CD4-positive, alpha-beta memory T cell (primary cell): ENCODE data around the gene PEX12. TPM values are rescaled to one million over a fixed set of nuclear protein-coding genes. Genes with fewer than 3 reads are reported as not detected.
"Not testable (repeated sequence)": the region's sequence is repeated elsewhere in the genome, so short reads cannot be mapped to it uniquely, and the experiment has no call there.

Experiments
- CTCF ChIA-PET: fragments of 350-600 bp; sonication (Branson Sonifier 250); formaldehyde crosslinking; loops from one replicate; lab custom pipeline; 2021; ENCODE audit warnings: inconsistent platforms; ENCODE audit not compliant: partially characterized antibody; lab: Charles Lee
- POLR2A ChIA-PET: fragments of 350-600 bp; sonication (Branson Sonifier 250); formaldehyde crosslinking; loops from one replicate; lab custom pipeline; 2021; ENCODE audit not compliant: partially characterized antibody; lab: Charles Lee
- DNase-seq, 5 donors: peaks; one replicate each; pipeline versions ENCODE4 v3.0.0 to v3.0.0-alpha.2; 2020 to 2022; ENCODE audit warnings: mixed read lengths in 1 of 5
- H3K27ac ChIP-seq: one replicate; pipeline ENCODE4 v1.7.0; 2013; ENCODE audit warnings: low read depth, low read length
- H3K27me3 ChIP-seq: 2 replicates; pipeline ENCODE4 v1.7.0; 2013; ENCODE audit warnings: mild to moderate bottlenecking, low read length, moderate library complexity; ENCODE audit not compliant: insufficient read depth
- H3K36me3 ChIP-seq: 2 replicates; pipeline ENCODE4 v1.7.0; 2013; ENCODE audit warnings: mild to moderate bottlenecking, low read length, moderate library complexity; ENCODE audit not compliant: insufficient read depth
- H3K4me1 ChIP-seq: 2 replicates; pipeline ENCODE4 v1.7.0; 2013; ENCODE audit warnings: mild to moderate bottlenecking, low read length, moderate library complexity; ENCODE audit not compliant: insufficient read depth
- H3K4me3 ChIP-seq, 2 donors: one replicate each; pipeline ENCODE4 v1.7.0; 2013; ENCODE audit warnings: low read length in 2 of 2, mild to moderate bottlenecking in 1 of 2
- H3K9me3 ChIP-seq, 2 donors: one replicate each; pipeline ENCODE4 v1.7.0; 2013; ENCODE audit warnings: low read length in 2 of 2, control low read depth in 1 of 2; ENCODE audit not compliant: control insufficient read depth in 1 of 2
- H3K27ac Mint-ChIP-seq, 7 donors: one replicate each; pipeline ENCODE4 v1.8.0; 2020 to 2021; ENCODE audit warnings: mixed read lengths in 7 of 7, mild to moderate bottlenecking in 6 of 7, inconsistent platforms in 3 of 7, moderate library complexity in 3 of 7
- H3K27me3 Mint-ChIP-seq, 2 donors: one replicate each; pipeline ENCODE4 v1.8.0; 2020 to 2021; ENCODE audit warnings: mixed read lengths in 2 of 2
- H3K36me3 Mint-ChIP-seq, 2 donors: one replicate each; pipeline ENCODE4 v1.8.0; 2020 to 2021; ENCODE audit warnings: mixed read lengths in 2 of 2, inconsistent platforms in 1 of 2, mild to moderate bottlenecking in 1 of 2
- H3K4me1 Mint-ChIP-seq, 4 donors: one replicate each; pipeline ENCODE4 v1.8.0; 2020 to 2021; ENCODE audit warnings: mixed read lengths in 4 of 4, mild to moderate bottlenecking in 1 of 4
- H3K4me3 Mint-ChIP-seq, 8 donors: one replicate each; pipeline ENCODE4 v1.8.0; 2020 to 2021; ENCODE audit warnings: mixed read lengths in 8 of 8, mild to moderate bottlenecking in 7 of 8, moderate library complexity in 6 of 8, inconsistent platforms in 3 of 8
- H3K9me3 Mint-ChIP-seq, 8 donors: one replicate each; pipeline ENCODE4 v1.8.0; 2020 to 2021; ENCODE audit warnings: mixed read lengths in 8 of 8, mild to moderate bottlenecking in 5 of 8, inconsistent platforms in 3 of 8, moderate library complexity in 1 of 8
- intact Hi-C: fragments of 100-400 bp; cut with micrococcal nuclease; formaldehyde crosslinking; loops from one replicate; pipeline ENCODE4 v1.15.1; 2023
- polyA plus RNA-seq, 2 donors: library from polyadenylated mRNA; unstranded; fragments of 300-500 nt; fragmentation: Illumina TruSeq; gene quantifications; one replicate each; pipeline ENCODE4 v1.2.3, GENCODE V29; 2021
- total RNA-seq, 2 experiments: library from RNA; stranded (reverse); gene quantifications; one replicate each; pipeline ENCODE4 v1.2.3, GENCODE V29; 2021

The PEX12 gene
- total and polyA plus RNA-seq, 4 experiments from 2014 or later = 1.3 to 8.5 (median 5.5) TPM

DNA sequence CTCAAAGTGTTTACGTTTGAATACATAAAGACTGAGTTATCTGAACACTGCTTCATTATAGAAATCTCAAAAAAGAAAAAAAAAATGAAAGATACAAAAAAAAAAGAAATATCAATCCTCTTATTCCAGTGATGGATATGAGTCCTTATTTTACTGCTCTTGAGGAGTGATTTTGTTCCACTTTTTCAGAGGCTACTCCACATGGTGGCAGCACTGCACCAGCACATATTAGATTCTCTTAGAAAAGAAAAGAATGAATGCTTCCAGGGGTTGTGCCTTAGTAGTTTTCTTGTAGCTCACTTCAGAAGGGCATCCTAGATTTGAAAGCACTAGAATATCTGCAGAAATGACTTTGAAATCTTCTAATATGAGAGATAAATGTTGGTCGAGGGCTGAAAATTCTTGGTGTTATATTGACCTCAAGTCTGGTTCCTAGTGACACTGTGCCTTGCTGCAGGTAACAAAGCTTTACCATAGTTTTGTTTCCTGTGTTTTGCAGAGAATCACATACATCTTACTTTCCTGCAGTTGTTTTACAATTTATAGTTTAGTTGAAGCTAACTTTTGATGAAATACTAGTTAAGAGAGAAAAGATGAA is 34.7 kb upstream of the PEX12 start:
- H3K9me3 Mint-ChIP-seq = no peaks in the 10 kb centered on the region
- peaks cover 19 to 41% of the 10 kb centered on the region in 2 donors for H3K36me3 Mint-ChIP-seq
- POLR2A ChIA-PET = interaction anchor here (0.8 to 1.7 kb wide), 3 partner anchors 18 to 196 kb away, joined by 3 to 5 read pairs (median 4); partner anchors contain the start of gene TAF15
- peaks cover 0 to 3% (median 3%) of the 10 kb centered on the region in 4 donors for H3K4me1 Mint-ChIP-seq
- intact Hi-C loops = no loop called here
- Histone ChIP-seq H3K9me3 (no peaks in the 10 kb centered on the region), H3K4me1 (no peaks in the 10 kb centered on the region), H3K36me3 (peaks cover 29% of the 10 kb centered on the region), H3K27me3 (no peaks in the 10 kb centered on the region), H3K27ac (no peak overlapping the region), H3K4me3 (no peak overlapping the region)
- H3K27ac Mint-ChIP-seq = peak overlapping the region in 1 of 7 donors; percentile 68
- H3K27me3 Mint-ChIP-seq = no peaks in the 10 kb centered on the region
- CTCF ChIA-PET = interaction anchor here (0.7 to 5.0 kb wide), 29 partner anchors 10 to 493 kb away, joined by 3 to 64 read pairs (median 3); partner anchors contain the start of genes PEX12, RAD51D and TAF15
- peak in 4 of 5 donors; percentile 16 to 24 (median 20) for DNase-seq
- H3K4me3 Mint-ChIP-seq = no peak overlapping the region

DNA sequence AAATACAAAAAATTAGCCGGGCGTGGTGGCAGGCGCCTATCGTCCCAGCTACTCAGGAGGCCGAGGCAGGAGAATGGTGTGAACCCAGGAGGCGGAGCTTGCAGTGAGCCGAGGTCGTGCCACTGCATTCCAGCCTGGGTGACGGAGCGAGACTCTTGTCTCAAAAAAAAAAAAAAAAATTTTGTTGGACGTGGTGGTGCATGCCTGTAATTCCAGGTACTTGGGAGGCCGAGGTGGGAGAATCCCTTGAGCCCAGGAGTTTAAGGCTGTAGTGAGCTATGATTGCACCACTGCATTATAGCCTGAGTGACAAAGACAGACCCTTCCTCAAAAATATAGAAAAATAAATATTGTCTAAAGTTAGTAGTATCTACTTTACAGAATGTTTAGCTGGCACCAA is 32.4 kb upstream of the PEX12 start:
- H3K36me3 ChIP-seq = peaks cover 38% of the 10 kb centered on the region
- DNase-seq, POLR2A ChIA-PET, H3K27me3 ChIP-seq, H3K9me3 Mint-ChIP-seq, H3K27ac ChIP-seq, H3K4me3 ChIP-seq, H3K4me3 Mint-ChIP-seq, H3K27me3 Mint-ChIP-seq, intact Hi-C loops, H3K9me3 ChIP-seq, H3K4me1 Mint-ChIP-seq, H3K4me1 ChIP-seq, H3K27ac Mint-ChIP-seq: not testable (repeated sequence)
- H3K36me3 Mint-ChIP-seq = peaks cover 24 to 56% of the 10 kb centered on the region in 2 donors
- CTCF ChIA-PET = interaction anchor here (1.0 to 5.0 kb wide), 4 partner anchors 137 to 437 kb away, joined by 3 to 64 read pairs (median 4); no protein-coding TSS in a partner anchor

DNA sequence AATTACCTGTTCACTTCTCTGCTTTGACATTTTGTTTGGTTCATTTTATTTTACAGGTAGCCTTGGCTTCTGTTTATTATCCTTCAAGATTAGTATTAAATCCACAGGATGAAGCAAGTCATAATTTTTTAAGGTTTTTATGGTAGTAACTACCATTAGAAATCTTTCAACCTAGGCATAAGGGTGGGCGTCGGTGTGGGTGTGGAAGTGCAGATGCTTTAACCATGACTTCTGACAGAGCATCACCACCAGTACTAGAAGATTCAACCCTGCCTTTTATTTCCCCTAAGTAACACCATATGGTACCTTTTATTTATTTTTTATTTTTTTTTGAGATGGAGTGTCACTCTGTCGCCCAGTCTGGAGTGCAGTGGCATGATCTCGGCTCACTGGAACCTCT is 31.5 kb upstream of the PEX12 start:
- Mint-ChIP-seq H3K4me3 (no peak overlapping the region), H3K9me3 (no peaks in the 10 kb centered on the region), H3K27ac (peak overlapping the region in 1 of 7 donors; percentile 37), H3K36me3 (peaks cover 29 to 57% of the 10 kb centered on the region in 2 donors), H3K27me3 (no peaks in the 10 kb centered on the region), H3K4me1 (peaks cover 0 to 4% (median 3%) of the 10 kb centered on the region in 4 donors)
- Histone ChIP-seq H3K27me3 (no peaks in the 10 kb centered on the region), H3K36me3 (peaks cover 39% of the 10 kb centered on the region), H3K9me3 (no peaks in the 10 kb centered on the region), H3K27ac (no peak overlapping the region), H3K4me1 (no peaks in the 10 kb centered on the region), H3K4me3 (no peak overlapping the region)
- intact Hi-C loops = no loop called here
- CTCF ChIA-PET = no interaction called here
- POLR2A ChIA-PET = no interaction called here
- DNase-seq = no peak

DNA sequence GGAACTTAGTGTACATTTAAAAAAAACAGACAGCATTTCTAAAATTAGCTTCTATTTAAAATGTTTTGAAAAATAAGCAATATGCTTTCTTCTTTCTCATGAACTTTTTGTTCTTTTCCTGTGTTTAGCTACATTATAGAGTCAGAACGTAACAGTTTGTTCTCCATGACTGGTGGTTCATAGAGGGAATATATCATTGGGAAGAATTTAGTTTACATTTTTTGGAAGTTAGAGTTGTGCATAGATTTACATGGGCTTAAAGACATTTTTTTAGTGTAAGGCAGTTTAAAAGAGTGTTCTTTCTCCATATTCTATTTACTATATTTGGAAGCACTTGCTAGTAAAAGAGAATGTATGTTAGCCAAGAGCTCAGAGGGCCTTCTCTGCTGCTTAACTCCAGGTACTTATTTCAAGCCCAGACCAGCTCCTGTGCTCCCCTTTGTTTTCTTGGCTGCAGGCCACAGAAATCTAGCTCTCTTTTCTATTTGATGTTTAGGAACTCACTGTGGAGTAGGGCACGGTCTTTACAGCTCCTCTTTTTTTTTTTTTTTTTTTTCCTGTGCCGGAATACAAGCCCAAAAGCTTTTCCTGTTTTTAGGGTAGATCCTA is 29.0 kb upstream of the PEX12 start:
- Mint-ChIP-seq H3K4me1 (peaks cover 0 to 4% (median under 1%) of the 10 kb centered on the region in 4 donors), H3K27ac (no peak overlapping the region), H3K27me3 (no peaks in the 10 kb centered on the region), H3K36me3 (peaks cover 42 to 65% of the 10 kb centered on the region in 2 donors), H3K9me3 (no peaks in the 10 kb centered on the region), H3K4me3 (no peak overlapping the region)
- no peak overlapping the region for H3K27ac ChIP-seq
- no peak overlapping the region for H3K4me3 ChIP-seq
- H3K27me3 ChIP-seq = no peaks in the 10 kb centered on the region
- intact Hi-C loops = no loop called here
- H3K9me3 ChIP-seq = no peaks in the 10 kb centered on the region
- POLR2A ChIA-PET = interaction anchor here (1.3 kb wide), 1 partner anchor 21 kb away, joined by 3 read pairs; no protein-coding TSS in a partner anchor
- peaks cover 51% of the 10 kb centered on the region for H3K36me3 ChIP-seq
- no peak for DNase-seq
- H3K4me1 ChIP-seq = no peaks in the 10 kb centered on the region
- CTCF ChIA-PET = interaction anchor here (0.7 to 1.7 kb wide), 9 partner anchors 10 to 518 kb away, joined by 3 to 9 read pairs (median 3); no protein-coding TSS in a partner anchor

DNA sequence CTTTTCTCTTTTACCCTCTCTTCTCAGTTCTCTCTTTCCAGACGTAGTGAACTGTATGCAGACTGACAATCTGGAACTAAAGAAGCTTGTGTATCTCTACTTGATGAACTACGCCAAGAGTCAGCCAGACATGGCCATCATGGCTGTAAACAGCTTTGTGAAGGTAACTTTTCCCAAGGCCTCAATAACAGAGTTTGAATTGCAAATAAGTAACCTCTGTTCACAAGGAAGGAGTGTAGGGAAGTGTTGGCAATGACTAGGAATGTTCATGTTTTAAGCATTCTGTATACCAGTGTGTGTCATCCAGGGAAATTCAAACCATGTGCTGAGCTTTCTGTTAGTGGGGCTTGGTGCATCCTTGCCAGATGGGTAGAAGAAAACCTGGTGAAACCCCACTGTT is 27.3 kb upstream of the PEX12 start:
- intact Hi-C loops = no loop called here
- no peaks in the 10 kb centered on the region for H3K4me1 ChIP-seq
- H3K27me3 ChIP-seq = no peaks in the 10 kb centered on the region
- Mint-ChIP-seq H3K4me3 (no peak overlapping the region), H3K9me3 (no peaks in the 10 kb centered on the region), H3K36me3 (peaks cover 41 to 68% of the 10 kb centered on the region in 2 donors), H3K27me3 (no peaks in the 10 kb centered on the region), H3K27ac (peak overlapping the region in 5 of 7 donors; percentile 11 to 46 (median 22)), H3K4me1 (peaks cover 0 to 2% (median 0%) of the 10 kb centered on the region in 4 donors)
- ChIA-PET POLR2A (no interaction called here), CTCF (no interaction called here)
- no peaks in the 10 kb centered on the region for H3K9me3 ChIP-seq
- H3K27ac ChIP-seq = no peak overlapping the region
- DNase-seq = no peak
- no peak overlapping the region for H3K4me3 ChIP-seq
- H3K36me3 ChIP-seq = peaks cover 52% of the 10 kb centered on the region

DNA sequence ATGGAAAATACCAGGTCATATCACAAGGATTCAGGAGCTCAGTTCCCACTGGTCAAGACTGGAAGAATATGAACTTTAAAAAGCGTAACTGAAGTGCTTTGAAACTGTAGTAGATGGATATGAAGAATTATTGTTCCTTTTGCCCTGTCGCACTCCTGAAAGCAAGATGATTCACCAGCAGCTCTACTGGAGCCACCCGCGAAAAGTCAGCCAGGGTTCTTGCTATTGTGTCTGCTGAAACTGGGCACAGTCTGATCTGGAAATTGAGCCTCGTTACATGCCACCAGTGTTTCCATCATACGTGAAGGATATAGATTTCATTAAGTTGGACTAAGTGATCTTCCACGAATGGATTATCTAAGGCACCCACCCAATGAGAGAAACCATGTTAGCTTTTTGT is 25.3 kb upstream of the PEX12 start:
- Mint-ChIP-seq H3K4me3 (no peak overlapping the region), H3K27me3 (no peaks in the 10 kb centered on the region), H3K36me3 (peaks cover 42 to 71% of the 10 kb centered on the region in 2 donors), H3K27ac (peak overlapping the region in 1 of 7 donors; percentile 14), H3K4me1 (peaks cover 0 to 4% (median 0%) of the 10 kb centered on the region in 4 donors), H3K9me3 (no peaks in the 10 kb centered on the region)
- POLR2A ChIA-PET = no interaction called here
- Histone ChIP-seq H3K27ac (no peak overlapping the region), H3K27me3 (no peaks in the 10 kb centered on the region), H3K9me3 (no peaks in the 10 kb centered on the region), H3K4me3 (no peak overlapping the region), H3K4me1 (no peaks in the 10 kb centered on the region), H3K36me3 (peaks cover 58% of the 10 kb centered on the region)
- intact Hi-C loops = no loop called here
- no peak for DNase-seq
- CTCF ChIA-PET = interaction anchor here (1.3 to 4.3 kb wide), 3 partner anchors 8 to 160 kb away, joined by 3 to 16 read pairs (median 3); no protein-coding TSS in a partner anchor

DNA sequence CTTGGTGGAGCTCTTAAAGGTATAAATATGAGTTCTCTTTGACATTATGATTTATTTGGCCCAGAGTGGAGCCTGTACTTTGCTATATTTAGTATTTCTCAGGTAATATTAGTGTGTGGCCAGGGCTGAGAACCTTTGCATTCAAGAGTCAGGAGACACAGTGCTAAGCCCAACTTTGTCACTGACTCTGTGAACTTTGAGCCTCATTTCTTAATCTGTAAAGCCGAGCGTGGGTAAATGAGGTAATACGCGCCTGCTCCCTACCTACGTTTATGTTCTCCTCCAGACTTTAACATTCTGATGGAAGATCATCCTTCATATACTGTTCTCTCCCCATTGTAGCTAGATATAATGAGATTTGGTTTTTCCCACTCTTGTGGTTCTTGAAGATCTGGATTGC is 19.2 kb upstream of the PEX12 start:
- H3K27ac ChIP-seq = no peak overlapping the region
- Mint-ChIP-seq H3K27me3 (no peaks in the 10 kb centered on the region), H3K36me3 (peaks cover 50 to 69% of the 10 kb centered on the region in 2 donors), H3K4me3 (no peak overlapping the region), H3K4me1 (peaks cover 0 to 14% (median 5%) of the 10 kb centered on the region in 4 donors), H3K27ac (peak overlapping the region in 1 of 7 donors; percentile 17), H3K9me3 (no peaks in the 10 kb centered on the region)
- no peaks in the 10 kb centered on the region for H3K27me3 ChIP-seq
- H3K9me3 ChIP-seq = no peaks in the 10 kb centered on the region
- CTCF ChIA-PET = interaction anchor here (1.0 to 1.2 kb wide), 2 partner anchors 10 to 285 kb away, joined by 3 read pairs; no protein-coding TSS in a partner anchor
- H3K4me1 ChIP-seq = no peaks in the 10 kb centered on the region
- POLR2A ChIA-PET = interaction anchor here (0.6 kb wide), 1 partner anchor 62 kb away, joined by 4 read pairs; no protein-coding TSS in a partner anchor
- intact Hi-C loops = no loop called here
- DNase-seq = no peak
- H3K4me3 ChIP-seq = no peak overlapping the region
- peaks cover 65% of the 10 kb centered on the region for H3K36me3 ChIP-seq
